IMR-90 (cell line): ENCODE data around the gene APOA4. TPM values are rescaled to one million over a fixed set of nuclear protein-coding genes. Genes with fewer than 3 reads are reported as not detected.

Source experiments
- ATAC-seq: fragments of 200-7000 bp; cut with Tn5 transposase; 2 replicates; pipeline ENCODE4 v1.9.1; 2020; ENCODE audit warnings: low read depth, mild to moderate bottlenecking, moderate library complexity
- Bru-seq: library from RNA; stranded (reverse); fragments of 400-500 nt; gene quantifications from one replicate; lab custom pipeline; 2021; lab: Mats Ljungman, UMichigan
- BruChase-seq, 2 experiments: library from RNA; stranded (reverse); fragments of 400-500 nt; gene quantifications; one replicate each; lab custom pipeline; 2021; lab: Mats Ljungman, UMichigan
- BruUV-seq: library from RNA; stranded (reverse); fragments of 400-500 nt; replicated peaks from 2 replicates; lab custom pipeline; 2021; lab: Mats Ljungman, UMichigan
- CTCF ChIA-PET: fragments of 300-600 bp; formaldehyde crosslinking; extraction: SDS; loops from one replicate; lab custom pipeline; 2021; ENCODE audit warnings: antibody characterized with exemption; lab: Yijun Ruan, JAX
- POLR2A ChIA-PET: fragments of 300-600 bp; sonication (Branson Sonifier 250); formaldehyde crosslinking; loops from one replicate; lab custom pipeline; 2022; ENCODE audit warnings: antibody characterized with exemption; ENCODE audit not compliant: unreplicated experiment; lab: Charles Lee
- DNase-seq: peaks from one replicate; pipeline ENCODE4 v3.0.0; 2013
- H2AFZ ChIP-seq: replicated peaks from 2 replicates; pipeline ENCODE3; 2013; ENCODE audit warnings: low read length, mild to moderate bottlenecking; ENCODE audit not compliant: poor library complexity
- H2AK5ac ChIP-seq: 2 replicates; pipeline ENCODE4 v1.6.1; 2013; ENCODE audit warnings: low read depth, low read length, inconsistent platforms
- H2AK9ac ChIP-seq: replicated peaks from 2 replicates; pipeline ENCODE3; 2013; ENCODE audit warnings: mild to moderate bottlenecking, low read depth, low read length, moderate library complexity; ENCODE audit not compliant: poor library complexity
- H2BK120ac ChIP-seq: 2 replicates; pipeline ENCODE4 v1.6.1; 2013; ENCODE audit warnings: low read depth, low read length, inconsistent platforms
- H2BK15ac ChIP-seq: 3 replicates; pipeline ENCODE4 v1.6.1; 2013; ENCODE audit warnings: low read depth, low read length, inconsistent platforms
- H2BK20ac ChIP-seq: 2 replicates; pipeline ENCODE4 v1.6.1; 2013; ENCODE audit warnings: low read depth, mild to moderate bottlenecking, inconsistent platforms, low read length, moderate library complexity
- H2BK5ac ChIP-seq: 2 replicates; pipeline ENCODE4 v1.6.1; 2013; ENCODE audit warnings: mild to moderate bottlenecking, low read depth, low read length, inconsistent platforms; ENCODE audit not compliant: poor library complexity, severe bottlenecking
- H3K14ac ChIP-seq: replicated peaks from 2 replicates; pipeline ENCODE4 v1.6.1; 2013; ENCODE audit warnings: low read depth, low read length, inconsistent platforms
- H3K18ac ChIP-seq: 2 replicates; pipeline ENCODE4 v1.6.1; 2013; ENCODE audit warnings: low read depth, low read length, control low read depth
- H3K23ac ChIP-seq: 2 replicates; pipeline ENCODE4 v1.6.1; 2013; ENCODE audit warnings: low read depth, low read length, inconsistent platforms
- H3K27ac ChIP-seq: 2 replicates; pipeline ENCODE4 v1.5.1; 2013; ENCODE audit warnings: mild to moderate bottlenecking, control low read depth, low read length; ENCODE audit not compliant: insufficient read depth
- H3K27me3 ChIP-seq: 2 replicates; pipeline ENCODE4 v1.6.1; 2013; ENCODE audit warnings: low read length; ENCODE audit not compliant: control insufficient read depth, insufficient read depth
- H3K36me3 ChIP-seq: 2 replicates; pipeline ENCODE4 v1.6.1; 2013; ENCODE audit warnings: low read length, mixed read lengths; ENCODE audit not compliant: control insufficient read depth, insufficient read depth
- H3K4ac ChIP-seq: 2 replicates; pipeline ENCODE4 v1.6.1; 2013; ENCODE audit warnings: low read depth, low read length, inconsistent platforms
- H3K4me1 ChIP-seq: 2 replicates; pipeline ENCODE4 v1.6.1; 2013; ENCODE audit warnings: low read length, mixed read lengths; ENCODE audit not compliant: control insufficient read depth, insufficient read depth
- H3K4me2 ChIP-seq: 2 replicates; pipeline ENCODE4 v1.6.1; 2013; ENCODE audit warnings: low read depth, mild to moderate bottlenecking, control low read depth, low read length, moderate library complexity
- H3K4me3 ChIP-seq: 2 replicates; pipeline ENCODE4 v1.5.1; 2013; ENCODE audit warnings: low read depth, mild to moderate bottlenecking, control low read depth, low read length, moderate library complexity; ENCODE audit not compliant: insufficient read depth
- H3K56ac ChIP-seq: 2 replicates; pipeline ENCODE4 v1.6.1; 2013; ENCODE audit warnings: low read length, inconsistent platforms; ENCODE audit not compliant: insufficient read depth; ENCODE audit errors: extremely low read depth
- H3K79me1 ChIP-seq, 2 experiments: 2 replicates each; pipeline ENCODE4 v1.6.1; 2013; ENCODE audit warnings: low read length in 2 of 2, inconsistent platforms in 1 of 2, low read depth in 1 of 2
- H3K9ac ChIP-seq: 2 replicates; pipeline ENCODE4 v1.6.1; 2013; ENCODE audit warnings: low read depth, low read length, control low read depth
- H3K9me1 ChIP-seq: 2 replicates; pipeline ENCODE4 v1.6.1; 2013; ENCODE audit warnings: low read length, inconsistent platforms; ENCODE audit not compliant: insufficient read depth
- H3K9me3 ChIP-seq: 2 replicates; pipeline ENCODE4 v1.6.1; 2013; ENCODE audit warnings: low read length; ENCODE audit not compliant: control insufficient read depth, insufficient read depth
- H4K20me1 ChIP-seq: 2 replicates; pipeline ENCODE4 v1.6.1; 2013; ENCODE audit warnings: low read length, inconsistent platforms; ENCODE audit not compliant: insufficient read depth
- H4K5ac ChIP-seq: 2 replicates; pipeline ENCODE4 v1.6.1; 2013; ENCODE audit warnings: mild to moderate bottlenecking, low read depth, low read length, control low read depth
- H4K8ac ChIP-seq, 2 experiments: 2 replicates each; pipeline ENCODE4 v1.6.1; 2013; ENCODE audit warnings: low read depth in 2 of 2, low read length in 2 of 2, control low read depth in 1 of 2, inconsistent platforms in 1 of 2
- H4K91ac ChIP-seq: 2 replicates; pipeline ENCODE4 v1.6.1; 2013; ENCODE audit warnings: low read depth, low read length, inconsistent platforms; ENCODE audit not compliant: insufficient read depth
- CEBPB ChIP-seq: IDR thresholded peaks from 2 replicates; pipeline ENCODE4 v1.6.1; 2012; ENCODE audit warnings: low read depth, low read length, improper control_type of control experiment
- CHD1 ChIP-seq: IDR thresholded peaks from 2 replicates; pipeline ENCODE4 v1.6.1; 2012; ENCODE audit warnings: low read depth, low read length, improper control_type of control experiment
- ELK1 ChIP-seq: fragments of 150-350 bp; IDR thresholded peaks from 2 replicates; pipeline ENCODE4 v1.6.1; 2016; ENCODE audit warnings: low read depth, mild to moderate bottlenecking, low read length, moderate library complexity, borderline replicate concordance
- MAFK ChIP-seq: IDR thresholded peaks from 2 replicates; pipeline ENCODE4 v1.6.1; 2012; ENCODE audit warnings: low read depth, low read length, improper control_type of control experiment
- MAZ ChIP-seq: IDR thresholded peaks from 2 replicates; pipeline ENCODE4 v1.6.1; 2012; ENCODE audit warnings: low read depth, mild to moderate bottlenecking, low read length, improper control_type of control experiment, moderate library complexity, borderline replicate concordance
- MXI1 ChIP-seq: IDR thresholded peaks from 2 replicates; pipeline ENCODE4 v1.6.1; 2012; ENCODE audit warnings: low read depth, mild to moderate bottlenecking, low read length, moderate library complexity, borderline replicate concordance
- NFE2L2 ChIP-seq: fragments of 150-350 bp; IDR thresholded peaks from 2 replicates; pipeline ENCODE4 v1.6.1; 2016; ENCODE audit warnings: low read depth, mild to moderate bottlenecking, low read length
- POLR2A ChIP-seq: IDR thresholded peaks from 2 replicates; pipeline ENCODE4 v1.6.1; 2012; ENCODE audit warnings: mild to moderate bottlenecking, low read depth, low read length
- RCOR1 ChIP-seq: IDR thresholded peaks from 2 replicates; pipeline ENCODE4 v1.6.1; 2012; ENCODE audit warnings: mild to moderate bottlenecking, low read length, improper control_type of control experiment; ENCODE audit not compliant: insufficient replicate concordance
- RFX5 ChIP-seq: IDR thresholded peaks from 2 replicates; pipeline ENCODE4 v1.8.0; 2012; ENCODE audit warnings: low read depth, mild to moderate bottlenecking, low read length, moderate library complexity
- SMC3 ChIP-seq: fragments of 150-350 bp; IDR thresholded peaks from 2 replicates; pipeline ENCODE4 v1.6.1; 2016; ENCODE audit warnings: low read depth, mild to moderate bottlenecking, antibody characterized with exemption, low read length, moderate library complexity
- USF2 ChIP-seq: fragments of 150-350 bp; IDR thresholded peaks from 2 replicates; pipeline ENCODE4 v1.6.1; 2017; ENCODE audit warnings: mild to moderate bottlenecking, antibody characterized with exemption, low read length, low read depth
- WGBS, 2 experiments: methylation state at CpG; one replicate each; pipeline versions ENCODE4 v1.1.5 to v1.1.7; 2013; ENCODE audit warnings: missing lambda C conversion rate in 2 of 2; ENCODE audit not compliant: insufficient read length in 1 of 2; ENCODE audit errors: extremely low coverage in 2 of 2; 5-methylcytosine and 5-hydroxymethylcytosine counted together
- dilution Hi-C: fragments of 300-500 bp; cut with HindIII; formaldehyde crosslinking; loops from one replicate; pipeline ENCODE4 v1.14.3; 2018; ENCODE audit warnings: low sequenced_read_pairs; ENCODE audit not compliant: unreplicated experiment
- in situ Hi-C: fragments of 300-500 bp; cut with MboI; formaldehyde crosslinking; loops from 3 replicates; pipeline ENCODE4 v1.14.3; 2019; ENCODE audit warnings: low sequenced_read_pairs, inconsistent platforms, mixed read lengths
- intact Hi-C: fragments of 100-400 bp; cut with micrococcal nuclease; formaldehyde crosslinking; loops from 2 replicates; pipeline ENCODE4 v1.10.0; 2022
- long read RNA-seq: library from polyadenylated mRNA; unstranded; transcript quantifications from one replicate; pipeline ENCODE4 v2.0.0, GENCODE V29; 2021; ENCODE audit not compliant: unreplicated experiment
- polyA plus RNA-seq, 3 experiments: library from polyadenylated mRNA; depleted of rRNA; stranded (reverse); fragments of >200 nt; gene quantifications; 2 replicates each; pipeline ENCODE4 v1.2.3, GENCODE V29; 2012; ENCODE audit warnings: low replicate concordance in 1 of 3
- total RNA-seq: library from RNA; depleted of rRNA; stranded (reverse); fragments of >200 nt; gene quantifications from 2 replicates; pipeline ENCODE4 v1.2.3, GENCODE V29; 2012; rRNA removed
- TF ChIP-seq, protein P1 (sequence below): conservative IDR thresholded peaks from 2 replicates; pipeline ENCODE4 v1.5.1; 2012; ENCODE audit warnings: mild to moderate bottlenecking, low read depth, low read length, improper control_type of control experiment

APOA4 gene
- total RNA-seq (not detected in 2 replicates), polyA plus RNA-seq (2012; rRNA removed) (not detected in 2 replicates), Bru-seq, nascent RNA (not detected), BruChase-seq, experiment 1, labeled RNA remaining after a 6-hour chase (not detected), BruChase-seq, experiment 2, labeled RNA remaining after a 2-hour chase (not detected)
- not detected in 2 replicates for polyA plus RNA-seq (2012; cell fraction: cytosol; rRNA removed)
- not detected in 2 replicates for polyA plus RNA-seq (2012; cell fraction: nucleus; rRNA removed; ENCODE audit: low replicate concordance)
- long read RNA-seq: 0 reads

DNA sequence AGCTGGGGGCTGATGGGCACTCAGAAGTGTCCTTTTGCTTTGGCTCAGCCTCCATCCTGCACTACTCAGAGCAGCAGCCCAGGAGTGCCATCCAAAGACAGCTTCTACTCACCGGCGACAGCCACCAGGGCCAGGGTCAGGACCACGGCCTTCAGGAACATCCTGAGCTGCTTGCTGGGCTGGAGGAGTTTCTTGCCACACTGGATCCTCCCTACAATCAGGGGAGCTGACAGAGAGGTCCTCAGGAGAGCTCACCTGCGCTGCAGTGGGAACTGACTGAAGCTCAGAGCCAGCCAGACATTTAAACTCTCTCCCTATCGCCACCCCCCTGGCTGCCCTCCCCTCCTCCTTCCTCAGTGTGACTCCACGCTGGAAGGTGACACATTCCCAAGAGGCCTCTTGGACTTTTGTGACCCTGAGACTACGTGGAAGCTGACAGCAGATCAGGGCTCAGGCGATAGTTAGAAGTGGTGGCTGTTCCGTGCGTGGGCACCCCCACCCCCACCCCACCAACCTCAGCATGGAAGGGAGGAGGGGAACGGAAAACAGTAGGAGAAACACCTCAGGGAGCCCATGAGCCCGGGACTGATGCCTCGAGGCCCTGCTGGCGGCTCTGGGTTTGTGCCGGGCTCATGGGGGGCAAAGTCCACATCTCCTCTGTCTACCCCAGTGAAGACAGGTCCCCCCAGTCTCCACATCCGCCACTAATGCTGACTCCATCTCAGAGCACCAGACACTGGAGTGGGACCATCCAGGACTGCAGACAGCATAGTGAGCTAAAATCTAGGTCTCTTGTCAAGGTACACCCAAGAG, at the start of gene APOA4:
APOA4 (minus strand) TSS at position 274 of the 813 bp plus-strand sequence; CDS start at position 161, 113 bp downstream.
- Histone ChIP-seq H3K9me1 (no peaks in the 10 kb centered on the region), H4K5ac (no peak within 1 kb of the TSS), H2BK20ac (no peak within 1 kb of the TSS), H3K27ac (no peak within 1 kb of the TSS), H3K9me3 (no peaks in the 10 kb centered on the region), H3K4me1 (no peaks in the 10 kb centered on the region), H3K4me3 (no peak within 1 kb of the TSS), H2AFZ (no peak within 1 kb of the TSS), H3K79me1 (no peaks in the 10 kb centered on the region), H2BK120ac (no peak within 1 kb of the TSS), H3K14ac (no peak within 1 kb of the TSS), H3K4me2 (no peak within 1 kb of the TSS), H2BK15ac (no peak within 1 kb of the TSS), H4K8ac (no peak within 1 kb of the TSS), H3K4ac (no peak within 1 kb of the TSS), H4K91ac (no peak within 1 kb of the TSS), H3K9ac (no peak within 1 kb of the TSS), H2AK9ac (no peak within 1 kb of the TSS), H3K27me3 (peaks cover 24% of the 10 kb centered on the region; the same call in 1 of the 2 replicates), H3K36me3 (no peaks in the 10 kb centered on the region), H3K56ac (no peak within 1 kb of the TSS), H2AK5ac (no peak within 1 kb of the TSS), H3K23ac (no peak within 1 kb of the TSS), H3K18ac (no peak within 1 kb of the TSS), H2BK5ac (no peak within 1 kb of the TSS), H4K20me1 (no peaks in the 10 kb centered on the region)
- DNase-seq (no peak), ATAC-seq (no peak)
- intact Hi-C loops (no loop called here), dilution Hi-C loops (no loop called here), in situ Hi-C loops (no loop called here)
- WGBS, 2 experiments: no CpG with 5 or more reads among the region's 16 CpGs
- CTCF ChIA-PET: interaction anchor here (1.1 to 1.2 kb wide), 2 partner anchors 28 to 32 kb away, joined by 4 read pairs; no protein-coding TSS in a partner anchor
- POLR2A ChIA-PET: no interaction called here
- no TSS peak for BruUV-seq
- TF ChIP-seq MAZ (no peak), CHD1 (no peak), RFX5 (no peak), NFE2L2 (no peak), CEBPB (no peak), MAFK (no peak), POLR2A (no peak), MXI1 (no peak), USF2 (no peak), RCOR1 (no peak), SMC3 (no peak), ELK1 (no peak)
- TF ChIP-seq, protein P1, sequence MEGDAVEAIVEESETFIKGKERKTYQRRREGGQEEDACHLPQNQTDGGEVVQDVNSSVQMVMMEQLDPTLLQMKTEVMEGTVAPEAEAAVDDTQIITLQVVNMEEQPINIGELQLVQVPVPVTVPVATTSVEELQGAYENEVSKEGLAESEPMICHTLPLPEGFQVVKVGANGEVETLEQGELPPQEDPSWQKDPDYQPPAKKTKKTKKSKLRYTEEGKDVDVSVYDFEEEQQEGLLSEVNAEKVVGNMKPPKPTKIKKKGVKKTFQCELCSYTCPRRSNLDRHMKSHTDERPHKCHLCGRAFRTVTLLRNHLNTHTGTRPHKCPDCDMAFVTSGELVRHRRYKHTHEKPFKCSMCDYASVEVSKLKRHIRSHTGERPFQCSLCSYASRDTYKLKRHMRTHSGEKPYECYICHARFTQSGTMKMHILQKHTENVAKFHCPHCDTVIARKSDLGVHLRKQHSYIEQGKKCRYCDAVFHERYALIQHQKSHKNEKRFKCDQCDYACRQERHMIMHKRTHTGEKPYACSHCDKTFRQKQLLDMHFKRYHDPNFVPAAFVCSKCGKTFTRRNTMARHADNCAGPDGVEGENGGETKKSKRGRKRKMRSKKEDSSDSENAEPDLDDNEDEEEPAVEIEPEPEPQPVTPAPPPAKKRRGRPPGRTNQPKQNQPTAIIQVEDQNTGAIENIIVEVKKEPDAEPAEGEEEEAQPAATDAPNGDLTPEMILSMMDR: no peak
